GM18870 (cell line): ENCODE results near the gene TTC36.
"Not testable (repeated sequence)": the region's sequence is repeated elsewhere in the genome, so short reads cannot be mapped to it uniquely, and the experiment has no call there.

Experiments
- ATAC-seq: cut with Tn5 transposase; IDR thresholded peaks from one replicate; pipeline ENCODE4 v1.9.1; 2021; ENCODE audit warnings: moderate library complexity; ENCODE audit not compliant: unreplicated experiment

TTC36 gene

DNA sequence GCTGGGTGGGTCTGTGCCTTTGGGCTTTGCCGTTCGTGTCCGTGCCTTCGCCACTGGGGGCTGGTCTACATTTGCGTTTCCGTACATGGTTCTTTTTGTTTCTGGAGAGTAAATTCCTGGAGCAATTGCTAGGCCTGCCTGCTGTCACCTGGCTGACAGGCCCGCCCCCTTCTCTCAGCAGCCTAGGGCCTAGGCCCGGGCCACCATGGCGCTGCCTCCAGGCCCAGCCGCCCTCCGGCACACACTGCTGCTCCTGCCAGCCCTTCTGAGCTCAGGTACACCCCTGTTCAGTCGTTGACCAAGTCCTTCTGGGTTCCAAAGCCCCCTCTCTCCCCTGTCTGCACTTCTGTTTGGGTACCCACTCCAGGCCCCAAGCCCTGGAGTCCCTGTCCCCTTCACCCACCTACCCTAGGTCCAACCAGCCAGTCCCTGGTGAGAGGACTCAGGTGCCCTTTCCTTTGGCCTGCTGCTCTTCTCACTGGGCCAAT, 4.4 kb downstream of the TTC36 start:
- no peak for ATAC-seq

DNA sequence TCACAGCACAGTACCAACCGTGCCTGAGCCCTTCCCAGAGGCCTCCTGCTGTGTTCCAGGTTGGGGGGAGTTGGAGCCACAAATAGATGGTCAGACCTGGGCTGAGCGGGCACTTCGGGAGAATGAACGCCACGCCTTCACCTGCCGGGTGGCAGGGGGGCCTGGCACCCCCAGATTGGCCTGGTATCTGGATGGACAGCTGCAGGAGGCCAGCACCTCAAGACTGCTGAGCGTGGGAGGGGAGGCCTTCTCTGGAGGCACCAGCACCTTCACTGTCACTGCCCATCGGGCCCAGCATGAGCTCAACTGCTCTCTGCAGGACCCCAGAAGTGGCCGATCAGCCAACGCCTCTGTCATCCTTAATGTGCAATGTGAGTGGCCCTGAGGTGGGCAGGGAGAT, 4.8 kb downstream of the TTC36 start:
- no peak for ATAC-seq

DNA sequence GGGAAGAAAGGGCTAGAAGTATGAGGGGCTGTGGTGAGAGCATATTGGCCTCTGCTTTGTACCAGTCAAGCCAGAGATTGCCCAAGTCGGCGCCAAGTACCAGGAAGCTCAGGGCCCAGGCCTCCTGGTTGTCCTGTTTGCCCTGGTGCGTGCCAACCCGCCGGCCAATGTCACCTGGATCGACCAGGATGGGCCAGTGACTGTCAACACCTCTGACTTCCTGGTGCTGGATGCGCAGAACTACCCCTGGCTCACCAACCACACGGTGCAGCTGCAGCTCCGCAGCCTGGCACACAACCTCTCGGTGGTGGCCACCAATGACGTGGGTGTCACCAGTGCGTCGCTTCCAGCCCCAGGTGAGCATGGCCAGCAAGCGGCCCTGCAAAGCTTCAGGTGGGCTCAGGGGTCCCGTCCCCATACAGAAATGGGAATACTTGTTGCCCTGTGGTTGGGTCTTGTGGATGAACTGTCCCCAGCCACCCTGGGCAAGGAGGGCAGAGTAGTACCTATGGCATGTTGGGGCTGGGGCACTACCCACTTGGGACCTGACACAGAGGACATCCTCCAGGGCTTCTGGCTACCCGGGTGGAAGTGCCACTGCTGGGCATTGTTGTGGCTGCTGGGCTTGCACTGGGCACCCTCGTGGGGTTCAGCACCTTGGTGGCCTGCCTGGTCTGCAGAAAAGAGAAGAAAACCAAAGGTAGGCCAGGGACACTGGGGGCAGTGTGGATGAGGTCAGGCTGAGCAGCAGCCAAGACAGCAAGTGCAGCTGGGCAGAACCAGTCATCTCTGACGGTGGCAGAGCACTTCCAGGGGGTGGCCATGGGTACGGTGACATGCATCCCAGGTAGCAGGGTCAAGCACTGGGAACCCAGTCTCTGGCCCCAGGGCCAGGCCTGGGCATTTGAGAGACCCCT, 5.8 kb downstream of the TTC36 start:
- no peak for ATAC-seq

DNA sequence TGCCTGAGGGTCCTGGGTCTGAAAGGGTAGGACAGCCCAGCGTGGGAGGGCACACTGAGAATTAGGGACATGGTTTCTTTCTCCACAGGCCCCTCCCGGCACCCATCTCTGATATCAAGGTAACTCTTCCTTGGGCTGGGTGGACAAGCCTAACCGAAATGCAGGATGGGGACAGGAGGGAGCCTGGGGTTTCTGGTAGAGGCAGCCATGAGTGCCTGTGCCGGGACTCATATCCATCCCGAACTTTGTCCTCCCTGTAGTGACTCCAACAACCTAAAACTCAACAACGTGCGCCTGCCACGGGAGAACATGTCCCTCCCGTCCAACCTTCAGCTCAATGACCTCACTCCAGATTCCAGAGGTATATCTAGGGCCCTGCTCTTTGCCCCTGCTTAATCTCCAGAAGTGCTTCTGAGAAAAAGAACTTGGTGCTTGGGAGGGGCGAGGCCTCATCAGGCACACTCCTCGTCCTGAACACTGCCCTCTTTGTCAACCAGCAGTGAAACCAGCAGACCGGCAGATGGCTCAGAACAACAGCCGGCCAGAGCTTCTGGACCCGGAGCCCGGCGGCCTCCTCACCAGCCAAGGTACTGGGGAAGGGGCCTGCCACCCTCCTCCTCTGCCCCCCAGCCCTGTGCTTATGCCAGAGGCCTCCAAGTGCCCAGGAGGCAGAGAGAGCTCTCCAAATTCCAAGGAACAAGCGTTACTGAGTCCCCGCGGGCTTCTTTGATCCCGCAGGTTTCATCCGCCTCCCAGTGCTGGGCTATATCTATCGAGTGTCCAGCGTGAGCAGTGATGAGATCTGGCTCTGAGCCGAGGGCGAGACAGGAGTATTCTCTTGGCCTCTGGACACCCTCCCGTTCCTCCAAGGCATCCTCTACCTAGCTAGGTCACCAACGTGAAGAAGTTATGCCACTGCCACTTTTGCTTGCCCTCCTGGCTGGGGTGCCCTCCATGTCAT, 6.8 kb downstream of the TTC36 start:
- no peak for ATAC-seq

DNA sequence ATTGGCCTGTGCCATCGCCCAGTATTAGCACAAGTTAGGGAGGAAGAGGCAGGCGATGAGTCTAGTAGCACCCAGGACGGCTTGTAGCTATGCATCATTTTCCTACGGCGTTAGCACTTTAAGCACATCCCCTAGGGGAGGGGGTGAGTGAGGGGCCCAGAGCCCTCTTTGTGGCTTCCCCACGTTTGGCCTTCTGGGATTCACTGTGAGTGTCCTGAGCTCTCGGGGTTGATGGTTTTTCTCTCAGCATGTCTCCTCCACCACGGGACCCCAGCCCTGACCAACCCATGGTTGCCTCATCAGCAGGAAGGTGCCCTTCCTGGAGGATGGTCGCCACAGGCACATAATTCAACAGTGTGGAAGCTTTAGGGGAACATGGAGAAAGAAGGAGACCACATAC, 8.0 kb downstream of the TTC36 start:
- no peak for ATAC-seq

DNA sequence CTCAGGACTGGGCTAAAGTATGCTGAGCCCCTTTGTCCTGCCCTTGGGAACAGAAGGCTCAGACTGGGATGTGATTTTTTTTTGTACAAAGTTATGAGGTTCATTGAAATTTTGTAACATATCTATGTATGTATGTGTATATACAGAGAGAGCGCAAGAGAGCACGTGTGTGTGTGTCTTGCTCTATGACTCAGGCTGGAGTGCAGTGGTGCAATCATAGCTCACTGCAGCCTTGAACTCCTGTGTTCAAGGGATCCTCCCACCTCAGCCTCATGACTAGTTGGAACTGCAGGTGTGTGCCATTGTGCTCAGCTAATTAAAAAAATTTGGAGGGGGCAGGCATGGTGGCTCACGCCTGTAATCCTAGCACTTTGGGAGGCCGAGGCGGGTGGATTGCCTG, 9.5 kb downstream of the TTC36 start:
- no peak for ATAC-seq

DNA sequence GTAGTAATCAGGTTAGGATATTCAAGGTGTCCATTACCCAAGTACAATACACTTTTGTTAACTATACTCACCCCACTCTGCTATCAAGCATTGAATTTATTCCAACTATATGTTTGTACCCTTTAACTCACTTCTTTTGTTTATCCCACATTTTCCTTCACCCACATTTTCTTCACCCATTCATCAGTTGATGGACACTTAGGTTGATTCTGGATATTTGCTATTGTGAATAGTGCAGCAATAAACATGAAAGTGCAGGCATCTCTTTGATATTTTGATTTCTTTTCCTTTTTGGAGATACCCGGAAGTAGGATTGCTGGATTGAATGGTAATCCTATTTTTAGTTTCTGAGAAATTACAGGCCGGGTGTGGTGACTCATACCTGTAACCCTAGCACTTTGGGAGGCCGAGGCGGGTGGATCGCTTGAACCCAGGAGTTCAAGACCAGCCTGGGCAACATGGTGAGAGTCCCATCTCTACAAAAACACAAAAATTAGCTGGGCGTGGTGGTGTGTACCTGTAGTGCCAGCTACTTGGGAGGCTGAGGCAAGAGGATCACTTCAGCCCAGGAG, 10.2 kb downstream of the TTC36 start:
- no peak for ATAC-seq

DNA sequence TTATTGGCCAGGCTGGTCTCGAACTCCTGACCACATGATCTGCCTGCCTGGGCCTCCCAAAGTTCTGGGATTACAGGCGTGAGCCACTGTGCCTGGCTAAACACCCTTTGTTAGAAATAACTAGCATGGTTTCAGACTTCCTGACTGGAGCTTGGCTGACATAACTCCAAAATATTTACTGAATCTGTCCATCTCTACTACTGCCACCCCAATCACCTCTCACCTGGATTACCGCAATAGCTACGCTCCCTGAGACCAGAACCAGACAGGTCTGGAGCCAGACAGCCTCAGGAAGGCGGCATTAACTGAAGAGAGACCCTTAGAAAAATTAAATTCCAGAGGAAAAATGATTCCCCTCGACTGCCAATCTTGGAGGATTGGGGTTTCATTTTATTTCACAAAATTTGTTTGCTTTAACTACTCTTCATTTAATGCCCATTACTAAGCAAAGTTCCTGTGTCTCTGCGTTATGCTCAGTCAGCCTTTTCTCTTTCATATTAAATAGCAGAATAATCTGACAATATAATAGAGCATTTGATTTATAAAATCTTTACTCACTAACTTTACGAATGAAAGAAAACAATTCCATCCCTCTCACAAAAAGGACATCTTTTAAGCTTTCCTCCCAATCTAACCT, 16.9 kb downstream of the TTC36 start:
- ATAC-seq = no peak

DNA sequence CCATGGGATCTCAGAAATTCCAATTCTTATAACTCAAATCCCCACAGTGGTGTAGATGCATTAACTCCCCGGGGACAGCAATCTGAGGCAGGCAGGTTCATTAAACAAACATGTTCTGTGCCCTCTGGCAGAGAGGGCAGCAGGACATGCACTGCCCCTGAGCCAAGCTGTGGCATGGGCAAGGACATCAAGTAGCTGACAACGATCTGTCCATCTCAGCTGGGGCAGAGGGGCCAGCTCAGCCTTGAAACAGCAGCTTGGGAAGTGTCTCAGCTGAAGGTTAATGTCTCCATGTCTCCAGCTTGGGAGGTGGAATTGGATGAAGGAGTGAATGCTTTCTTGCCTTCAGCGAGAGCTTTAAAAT, 17.4 kb downstream of the TTC36 start:
- no peak for ATAC-seq

DNA sequence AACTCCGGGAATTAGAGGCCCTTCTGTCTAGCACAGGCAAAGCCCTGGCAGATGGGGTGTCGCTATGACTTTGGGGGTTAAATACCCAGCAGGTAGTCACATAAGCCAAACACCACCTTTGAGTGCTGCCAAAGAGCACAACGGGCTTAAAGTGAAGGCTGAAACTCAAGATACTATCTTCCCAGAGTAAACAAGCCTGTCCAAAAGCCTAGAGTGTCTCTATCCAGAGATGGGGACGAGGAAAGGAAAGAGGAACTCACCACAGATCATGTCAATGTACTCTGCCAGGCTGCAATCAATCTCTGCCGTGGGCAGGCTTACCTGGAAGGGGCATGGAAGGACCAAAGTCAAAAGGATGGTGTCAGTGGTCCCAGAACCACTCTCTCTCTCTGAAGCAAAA, 18.3 kb downstream of the TTC36 start:
- no peak for ATAC-seq

DNA sequence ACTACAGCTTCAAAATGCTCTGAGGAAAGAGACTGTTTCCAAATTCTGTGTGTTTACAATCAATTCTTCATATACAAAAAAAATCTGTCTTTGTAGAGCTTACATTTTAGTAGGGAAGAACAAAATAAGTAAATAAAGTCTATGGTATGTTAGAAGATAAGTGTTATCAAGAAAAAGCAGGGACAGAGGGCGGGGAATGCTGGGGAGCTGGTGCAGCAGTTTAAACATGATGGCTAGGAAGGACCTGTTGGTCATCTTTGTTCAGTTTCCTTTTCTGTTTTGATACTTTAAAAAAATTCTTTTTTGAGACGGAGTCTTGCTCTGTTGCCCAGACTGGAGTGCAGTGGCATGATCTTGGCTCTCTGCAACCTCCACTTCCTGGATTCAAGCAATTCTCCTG, 19.9 kb downstream of the TTC36 start:
- ATAC-seq = no peak

DNA sequence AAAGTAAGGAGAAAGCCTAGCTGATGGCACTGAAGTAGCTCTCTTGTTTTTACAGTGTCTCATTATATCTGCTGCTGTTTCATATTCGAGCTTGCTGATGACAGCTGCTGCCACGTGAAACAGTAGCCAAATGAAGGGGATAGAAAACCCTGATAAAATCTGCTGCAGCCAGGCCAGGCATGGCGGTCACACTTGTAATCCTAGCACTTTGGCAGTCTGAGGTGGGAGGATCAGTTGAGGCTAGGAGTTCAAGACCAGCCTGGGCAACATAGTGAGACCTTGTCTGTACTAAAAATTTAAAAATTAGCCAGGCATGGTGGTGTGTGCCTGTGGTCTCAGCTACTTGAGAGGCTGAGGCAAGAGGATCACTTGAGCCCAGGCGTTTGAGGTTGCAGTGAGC, 25.1 kb downstream of the TTC36 start:
- no peak for ATAC-seq

DNA sequence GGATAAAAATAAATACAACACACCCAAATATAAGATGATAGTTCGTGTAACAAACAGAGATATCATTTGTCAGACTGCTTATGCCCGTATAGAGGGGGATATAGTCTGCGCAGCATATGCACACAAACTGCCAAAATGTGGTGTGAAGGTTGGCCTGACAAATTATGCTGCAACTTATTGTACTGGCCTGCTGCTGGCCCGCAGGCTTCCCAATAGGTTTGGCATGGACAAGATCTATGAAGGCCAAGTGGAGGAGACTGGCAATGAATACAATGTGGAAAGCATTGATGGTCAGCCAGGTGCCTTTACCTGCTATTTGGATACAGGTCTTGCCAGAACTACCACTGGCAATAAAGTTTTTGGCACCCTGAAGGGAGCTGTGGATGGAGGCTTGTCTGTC, 33.5 kb downstream of the TTC36 start:
- ATAC-seq = no peak

DNA sequence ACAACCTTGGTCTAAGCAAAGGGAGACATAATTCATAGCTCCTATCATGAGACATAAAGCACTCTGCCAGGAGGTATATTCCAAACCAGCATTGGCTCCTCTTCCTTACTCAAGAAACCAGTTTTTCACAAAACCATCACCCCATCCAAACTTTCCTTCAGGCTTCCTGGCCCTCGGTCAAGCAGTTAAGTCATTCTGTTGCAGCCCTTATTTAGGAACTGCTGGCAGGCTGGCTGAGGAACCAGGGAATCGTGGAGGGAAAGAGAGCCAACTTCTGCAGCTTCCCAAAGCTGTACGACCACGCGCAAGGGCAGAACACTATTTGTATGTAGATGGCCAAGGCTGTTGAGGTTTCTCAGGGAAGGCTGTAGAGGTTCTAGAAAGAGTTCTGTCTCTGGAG, 37.8 kb downstream of the TTC36 start:
- ATAC-seq = no peak

DNA sequence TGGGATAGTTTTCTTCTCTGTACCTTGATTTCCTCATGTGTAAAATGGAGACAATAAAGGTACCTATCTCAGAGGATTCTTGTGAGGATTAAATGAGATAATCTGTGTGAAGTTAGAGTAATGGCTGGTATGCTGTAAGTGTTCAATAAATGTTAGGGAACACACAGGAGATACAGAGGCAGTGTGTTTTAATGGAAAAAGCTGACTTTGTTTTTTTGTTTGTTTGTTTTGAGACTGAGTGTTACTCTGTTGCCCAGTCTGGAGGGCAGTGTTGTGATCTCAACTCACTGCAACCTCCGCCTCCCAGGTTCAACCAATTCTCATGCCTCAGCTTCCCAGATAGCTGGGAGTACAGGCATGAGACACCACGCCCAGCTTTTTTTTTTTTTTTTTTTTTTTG, 42.4 kb downstream of the TTC36 start:
- no peak for ATAC-seq

DNA sequence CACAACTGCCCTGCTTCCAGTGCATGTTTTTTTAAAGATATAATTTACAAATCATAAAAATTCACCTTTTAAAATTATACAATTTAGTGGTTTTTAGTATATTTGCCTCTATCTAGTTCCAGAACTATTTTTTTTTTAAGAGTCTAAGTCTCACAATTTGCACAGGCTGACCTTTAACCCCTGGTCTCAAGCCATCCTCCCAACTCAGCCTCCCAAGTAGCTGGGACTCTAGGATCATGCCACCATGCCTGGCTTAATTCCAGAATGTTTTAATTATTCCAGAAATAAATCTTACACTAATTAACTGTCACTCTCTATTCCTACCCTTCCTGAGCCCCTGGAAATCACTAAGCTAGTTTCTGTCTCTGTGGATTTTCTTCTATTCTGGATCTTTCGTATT, 43.5 kb downstream of the TTC36 start:
- no peak for ATAC-seq

DNA sequence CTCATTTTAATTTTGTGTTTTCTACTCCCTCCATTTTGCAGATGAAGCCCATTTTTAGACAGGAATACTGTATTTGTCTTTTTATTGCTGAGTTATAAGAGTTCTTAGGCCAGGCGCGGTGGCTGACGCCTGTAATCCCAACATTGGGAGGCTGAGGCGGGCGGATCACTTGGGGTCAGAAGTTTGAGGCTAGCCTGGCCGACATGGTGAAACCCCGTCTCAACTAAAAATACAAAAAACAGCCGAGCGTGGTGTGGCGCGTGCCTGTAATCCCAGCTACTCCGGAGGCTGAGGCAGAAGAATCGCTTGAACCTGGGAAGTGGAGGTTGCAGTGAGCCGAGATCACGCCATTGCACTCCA, 44.4 kb downstream of the TTC36 start:
- ATAC-seq = not testable (repeated sequence)

DNA sequence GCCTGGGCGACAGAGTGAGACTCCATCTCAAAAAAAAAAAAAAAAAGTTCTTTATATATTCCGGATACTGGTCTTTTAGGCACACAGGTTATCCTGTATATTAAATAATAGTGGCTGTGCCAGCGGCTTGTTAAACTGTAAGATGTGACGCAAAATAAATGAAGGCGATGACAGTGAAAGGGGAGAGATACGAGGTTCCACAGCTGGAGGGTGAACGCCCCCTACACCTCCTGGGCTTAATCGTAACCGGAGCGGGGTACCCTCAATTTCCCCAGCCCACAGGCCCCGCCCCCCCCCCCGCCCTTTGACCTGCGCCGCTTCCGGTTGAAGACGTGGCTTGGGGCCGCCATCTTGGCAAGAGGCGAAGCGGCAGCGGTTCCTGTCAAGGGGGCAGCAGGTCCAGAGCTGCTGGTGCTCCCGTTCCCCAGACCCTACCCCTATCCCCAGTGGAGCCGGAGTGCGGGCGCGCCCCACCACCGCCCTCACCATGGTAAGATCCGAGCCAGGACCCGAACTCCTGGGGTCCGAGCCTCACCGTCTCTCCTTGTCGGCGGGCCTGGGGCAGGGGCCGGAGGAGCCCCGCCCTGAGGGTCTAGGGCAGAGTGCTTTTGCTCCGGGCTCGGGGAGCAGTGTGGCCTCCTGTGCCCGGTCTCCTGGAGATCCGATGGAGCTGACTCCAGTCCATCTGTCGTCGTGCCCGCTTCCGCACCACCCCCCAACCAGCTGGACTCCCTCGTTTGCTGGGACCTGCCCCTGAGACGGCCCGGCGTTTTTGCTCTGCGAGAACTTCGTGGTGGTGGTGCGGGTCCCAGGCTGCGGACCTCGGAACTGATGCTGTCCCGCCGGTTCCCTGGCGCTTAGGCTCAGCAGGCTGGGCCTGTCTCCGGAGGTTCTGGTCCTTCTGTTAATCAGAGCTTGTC, 45.0 kb downstream of the TTC36 start, which contains the start of gene ARCN1:
TSS of gene ARCN1 (plus strand) at position 349 of the 920 bp plus-strand sequence. CDS start at position 488, 139 bp downstream.
- ATAC-seq = peak; percentile 40

DNA sequence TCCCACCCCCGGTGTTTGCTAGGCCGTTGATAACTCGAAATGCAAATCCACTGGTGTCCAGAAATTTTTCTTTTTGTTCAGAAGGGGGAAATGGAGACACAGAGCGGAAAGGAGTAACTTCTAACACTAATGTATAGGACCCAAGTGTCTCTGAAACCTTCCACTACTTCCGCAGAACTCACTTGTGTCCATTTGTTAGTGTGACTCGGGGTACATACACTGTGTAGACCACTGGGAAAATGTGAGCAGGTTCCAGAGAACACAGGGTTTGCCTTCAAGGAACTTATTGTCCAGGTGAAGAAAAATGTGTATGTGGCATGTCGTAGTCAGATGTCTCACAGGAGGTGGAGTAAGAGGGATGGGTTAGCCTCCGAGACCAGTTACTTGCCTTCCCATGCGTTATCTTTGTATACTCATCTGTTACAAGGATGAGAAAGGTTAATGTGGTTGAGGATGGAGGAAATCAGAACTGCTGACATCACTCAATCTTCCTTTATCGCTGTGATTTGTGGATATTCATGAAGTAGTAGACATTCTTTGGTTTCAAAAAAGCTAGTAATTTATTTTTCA, 45.8 kb downstream of the TTC36 start:
- ATAC-seq = no peak
